Kidney tubule cell (primary cell): Measurements from ENCODE around the gene SLC9B1.
"Not testable (repeated sequence)": the region's sequence is repeated elsewhere in the genome, so short reads cannot be mapped to it uniquely, and the experiment has no call there.

Source experiments
- DNase-seq: peaks from one replicate; pipeline ENCODE4 v3.0.0-alpha.2; 2018; ENCODE audit warnings: low spot score

The SLC9B1 gene

GRCh38 chr4:102878349-102878748 is 141.2 kb downstream of the SLC9B1 start:
- DNase-seq = peak; percentile 64

GRCh38 chr4:102877477-102878106 is 141.9 kb downstream of the SLC9B1 start:
- not testable (repeated sequence) for DNase-seq

- no peak for DNase-seq
These were observed 147.7 kb downstream of the SLC9B1 start for GRCh38 chr4:102871772-102872171.

- no peak for DNase-seq
These were observed 149.8 kb downstream of the SLC9B1 start for GRCh38 chr4:102869569-102870197.

- peak; percentile 95 for DNase-seq
These were observed 150.5 kb downstream of the SLC9B1 start, which contains the start of gene CISD2 for GRCh38 chr4:102868781-102869568. CISD2 (plus strand) TSS chr4:102868992; CDS start chr4:102869085, 93 bp downstream.

GRCh38 chr4:102868153-102868780 is 151.2 kb downstream of the SLC9B1 start:
- no peak for DNase-seq

- DNase-seq = peak; percentile 2
These were observed 152.0 kb downstream of the SLC9B1 start for GRCh38 chr4:102867278-102868152.

- not testable (repeated sequence) for DNase-seq
These were observed 154.2 kb downstream of the SLC9B1 start for GRCh38 chr4:102865327-102865726.

GRCh38 chr4:102862747-102863146 is 156.8 kb downstream of the SLC9B1 start:
- no peak for DNase-seq

GRCh38 chr4:102862016-102862415 is 157.5 kb downstream of the SLC9B1 start:
- DNase-seq = no peak

- DNase-seq = no peak
These were observed 158.7 kb downstream of the SLC9B1 start for GRCh38 chr4:102860611-102861324.

GRCh38 chr4:102858828-102859464 is 160.6 kb downstream of the SLC9B1 start:
- no peak for DNase-seq
